HG03060 (cell line): ENCODE data around the gene TNFSF8.

Experiments used
- ATAC-seq: cut with Tn5 transposase; IDR thresholded peaks from one replicate; pipeline ENCODE4 v1.9.1; 2021; ENCODE audit warnings: low read depth, moderate number of reproducible peaks; ENCODE audit not compliant: unreplicated experiment

Gene TNFSF8

DNA sequence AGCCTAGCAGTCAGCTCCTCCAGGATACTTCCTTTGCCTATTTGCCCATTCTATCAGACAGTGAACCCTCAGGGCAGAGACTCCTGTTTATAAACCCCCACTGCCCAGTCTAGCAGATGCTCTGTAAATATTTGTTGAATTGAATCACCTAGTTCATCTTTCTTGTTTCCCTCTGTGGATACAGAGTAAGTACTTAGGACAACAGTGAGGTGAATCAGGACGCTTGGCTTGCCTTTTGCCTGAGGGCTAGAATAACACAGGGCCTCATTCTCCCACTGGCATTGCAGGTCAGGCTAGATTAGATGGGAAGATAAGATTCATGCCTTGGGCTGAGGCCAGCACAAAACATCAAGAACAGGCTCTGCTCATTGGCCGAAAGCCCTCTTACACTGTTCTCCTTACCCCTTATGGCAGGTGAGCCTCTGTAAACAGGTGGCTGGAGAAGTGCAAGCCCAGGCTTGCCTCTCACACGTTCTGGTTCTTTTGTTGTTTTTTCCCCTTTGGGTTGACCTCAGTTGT lies 22.2 kb downstream of the TNFSF8 start:
- no peak for ATAC-seq

DNA sequence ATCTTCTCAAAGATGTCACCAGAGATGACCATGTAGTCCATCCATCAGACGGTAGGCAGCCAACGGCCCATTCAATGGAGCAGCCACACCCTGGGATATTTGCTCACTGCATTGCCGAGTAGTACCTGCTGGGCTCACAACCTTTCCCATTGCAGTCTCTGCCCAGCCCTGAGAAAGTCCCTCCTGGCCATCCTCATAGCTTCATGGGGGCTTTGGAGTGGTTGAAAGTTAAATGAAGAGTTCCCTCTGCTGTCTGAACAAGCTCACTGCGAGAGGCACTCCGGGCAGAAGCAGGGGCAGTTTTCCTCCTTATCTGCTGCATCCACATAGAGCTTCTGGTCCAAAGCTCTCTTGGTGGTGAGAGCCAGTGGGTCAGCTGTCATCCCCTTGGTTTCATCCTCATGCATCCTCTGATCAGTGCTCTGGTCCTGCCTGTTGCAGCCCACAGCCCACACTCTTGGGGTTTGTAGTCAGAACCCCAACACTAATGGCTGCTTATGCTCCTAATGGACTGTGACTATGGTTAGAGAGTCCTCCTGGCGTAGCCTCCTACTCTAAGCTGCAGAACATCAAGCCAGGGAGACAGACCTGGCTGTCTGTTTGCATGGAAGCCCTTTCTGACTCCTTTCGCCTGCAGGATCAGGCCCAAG lies 23.3 kb downstream of the TNFSF8 start:
- no peak for ATAC-seq

DNA sequence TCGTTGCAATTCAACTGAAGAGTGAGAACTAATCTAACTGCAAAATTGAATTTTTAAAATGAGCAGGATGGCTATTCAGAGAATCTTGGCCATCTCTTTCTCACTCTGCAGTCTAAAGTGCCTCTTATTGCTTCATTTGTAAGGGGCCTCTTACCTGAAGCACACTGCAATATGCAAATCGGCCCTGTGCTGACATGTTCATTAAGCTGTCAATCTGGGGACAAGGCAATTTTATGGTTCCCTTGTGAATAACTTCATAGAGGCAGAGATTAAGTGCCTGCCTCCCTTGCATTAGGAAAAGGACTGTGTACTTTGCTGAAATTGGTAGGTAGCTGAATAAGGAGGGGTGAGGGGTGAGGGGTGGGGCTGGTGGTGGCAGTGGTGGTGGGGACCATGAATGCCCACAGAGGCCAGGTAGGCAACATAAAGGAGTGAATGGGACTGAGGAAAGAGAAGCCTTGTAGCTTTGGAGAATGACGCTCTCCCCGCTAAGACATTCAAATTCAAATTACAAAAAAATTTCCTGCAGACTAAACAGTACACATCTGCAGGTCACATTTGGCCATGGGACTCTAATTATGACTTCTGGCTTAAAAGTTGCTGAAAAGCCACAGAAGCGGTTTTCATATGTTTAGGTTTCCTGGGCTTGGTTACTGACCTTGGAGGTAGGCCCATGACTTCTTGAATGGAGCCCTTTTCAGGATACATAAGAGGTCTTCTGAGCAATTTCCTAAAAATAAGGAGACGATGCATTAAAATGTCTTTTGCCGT lies 25.0 kb downstream of the TNFSF8 start:
- no peak for ATAC-seq

GRCh38 chr9:114902786-114903524 lies 27.4 kb downstream of the TNFSF8 start:
- no peak for ATAC-seq

GRCh38 chr9:114900942-114901802 lies 29.2 kb downstream of the TNFSF8 start:
- ATAC-seq = no peak

GRCh38 chr9:114899995-114900394 lies 30.4 kb downstream of the TNFSF8 start:
- no peak for ATAC-seq

DNA sequence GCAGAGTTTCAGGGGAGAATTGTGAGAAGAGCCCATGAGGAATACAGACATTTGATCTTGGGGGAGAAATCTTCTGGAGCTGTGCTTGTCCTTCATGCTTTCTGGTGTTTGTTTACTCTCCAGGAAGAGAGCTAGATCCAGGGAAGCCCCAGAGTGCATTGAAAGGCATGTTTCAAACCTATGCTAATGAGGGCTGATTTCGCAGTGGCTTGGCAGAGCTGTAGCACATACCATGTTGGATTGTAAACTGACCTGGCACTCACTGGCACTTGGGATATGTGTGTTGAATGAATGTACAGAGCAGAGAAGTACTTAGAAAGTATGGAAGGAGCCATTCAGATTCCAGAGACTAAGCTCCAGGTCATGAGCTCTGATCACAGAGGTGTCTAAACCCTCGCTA lies 30.9 kb downstream of the TNFSF8 start:
- no peak for ATAC-seq

DNA sequence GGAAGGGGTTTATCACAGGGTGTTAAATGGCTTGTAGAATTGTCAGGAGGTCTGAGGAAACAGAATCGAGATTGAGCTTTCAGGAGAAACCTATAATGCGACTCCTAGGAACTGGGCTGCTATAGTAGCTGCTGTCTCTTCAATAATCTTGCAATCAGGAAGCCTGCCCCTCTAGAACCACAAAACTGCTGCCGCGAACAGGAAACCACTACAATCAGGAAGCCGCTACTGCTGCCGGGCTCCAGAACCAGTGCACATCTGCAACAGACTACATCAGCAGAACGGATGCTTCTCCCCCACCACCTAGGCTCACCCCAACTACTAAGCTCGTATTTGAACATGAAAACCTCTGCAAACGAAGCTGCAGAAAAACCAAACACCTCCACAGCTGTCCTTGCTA lies 31.6 kb downstream of the TNFSF8 start:
- ATAC-seq = no peak

GRCh38 chr9:114897196-114897595 lies 33.2 kb downstream of the TNFSF8 start:
- ATAC-seq = no peak

DNA sequence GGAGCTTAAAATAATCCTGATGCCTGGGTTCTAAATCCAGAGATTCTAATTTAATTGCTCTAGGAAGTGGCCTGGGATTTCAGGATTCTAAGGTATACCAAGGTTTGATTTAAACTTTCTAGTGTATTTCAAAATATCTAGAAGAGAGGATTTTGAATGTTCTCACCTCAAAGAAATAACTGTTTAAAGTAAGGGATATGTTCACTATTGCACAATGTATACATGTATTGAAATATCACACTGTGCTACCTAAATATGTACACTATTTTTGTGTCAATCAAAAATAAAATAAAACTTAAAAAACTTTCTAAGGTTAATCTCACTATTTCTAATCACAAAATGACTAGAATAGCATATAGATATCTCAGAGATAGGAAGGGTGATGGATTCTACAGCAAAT lies 34.0 kb downstream of the TNFSF8 start:
- ATAC-seq = no peak

- no peak for ATAC-seq
Observed at GRCh38 chr9:114895521-114895991, 34.8 kb downstream of the TNFSF8 start.

GRCh38 chr9:114894609-114895433 lies 35.6 kb downstream of the TNFSF8 start:
- no peak for ATAC-seq

DNA sequence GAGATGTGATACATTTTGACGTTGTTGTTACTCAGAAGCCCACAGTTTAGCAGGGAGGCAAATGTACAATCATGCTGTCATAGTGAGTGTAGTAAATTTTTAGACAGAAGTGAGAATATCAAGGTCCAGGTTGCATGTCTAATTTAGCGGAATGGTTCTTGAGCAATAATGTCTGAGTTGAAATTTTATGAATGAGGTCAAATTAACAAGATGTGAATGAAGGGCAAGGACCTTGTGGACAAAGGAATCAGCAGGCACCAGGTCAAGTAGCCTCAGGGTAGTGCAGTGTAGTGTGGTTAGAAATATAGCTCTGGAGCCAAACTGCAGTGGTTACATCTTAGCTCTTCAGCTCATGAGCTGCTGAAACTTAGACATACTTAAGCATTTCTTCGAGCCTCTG lies 36.2 kb downstream of the TNFSF8 start:
- ATAC-seq = no peak

- ATAC-seq = no peak
Observed at GRCh38 chr9:114893221-114894010, 37.0 kb downstream of the TNFSF8 start.

- no peak for ATAC-seq
Observed at GRCh38 chr9:114889802-114890224, 40.6 kb downstream of the TNFSF8 start.

- ATAC-seq = no peak
Observed at GRCh38 chr9:114888607-114889006, 41.8 kb downstream of the TNFSF8 start.

DNA sequence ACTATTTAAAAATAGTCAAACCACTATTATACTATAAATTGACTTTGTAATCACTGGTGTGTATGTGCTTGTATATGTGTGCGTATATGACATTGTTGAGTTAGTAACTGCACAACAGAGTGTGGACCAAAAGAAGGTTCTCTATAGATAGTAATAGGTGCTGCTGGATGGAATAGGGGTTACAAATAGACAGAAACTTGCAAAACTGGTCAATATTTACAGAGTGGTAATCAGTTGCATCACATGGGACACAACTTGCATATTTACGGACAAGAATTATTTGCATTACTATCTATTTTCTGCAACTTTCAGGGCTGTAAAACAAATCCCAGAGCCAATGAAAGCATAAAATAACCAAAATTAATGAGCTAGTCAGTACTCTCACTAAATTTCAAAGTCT lies 42.4 kb downstream of the TNFSF8 start:
- ATAC-seq = no peak

DNA sequence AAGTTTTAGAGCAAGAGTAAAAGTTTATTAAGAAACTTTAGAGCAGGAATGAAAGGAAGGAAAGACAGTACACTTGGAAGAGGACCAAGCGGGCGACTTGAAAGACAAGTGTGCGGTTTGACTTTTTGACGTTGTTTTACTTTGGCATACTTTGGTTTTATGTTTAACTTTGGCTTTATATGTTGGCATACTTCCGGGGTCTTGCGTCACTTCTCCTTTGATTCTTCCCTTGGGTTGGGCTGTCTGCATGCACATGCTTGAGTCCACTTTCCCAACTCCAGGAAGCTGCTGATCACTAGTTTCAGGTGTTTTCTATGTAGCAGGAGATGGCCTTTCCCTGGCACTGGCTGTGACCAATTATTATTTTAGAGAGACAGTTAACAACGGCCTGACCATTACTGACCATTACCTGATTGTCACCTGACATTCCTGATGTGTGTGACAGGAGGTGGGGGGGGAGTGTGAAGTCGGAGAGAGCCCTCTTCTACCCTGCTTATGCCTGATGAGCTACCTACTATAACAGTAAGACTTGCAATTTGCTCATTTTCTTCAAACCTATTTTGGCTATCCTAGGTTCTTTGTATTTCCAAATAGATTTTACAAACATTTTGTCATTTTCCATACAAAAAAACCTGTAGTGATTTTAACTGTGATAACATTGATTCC lies 45.5 kb downstream of the TNFSF8 start:
- ATAC-seq = no peak
